CD4-positive, alpha-beta T cell treated with Interleukin-4 for 4 hours (primary cell): ENCODE results near the gene RAB10.
"Not testable (repeated sequence)": the region's sequence is repeated elsewhere in the genome, so short reads cannot be mapped to it uniquely, and the experiment has no call there.

Experiments used
- DNase-seq: peaks from one replicate; pipeline ENCODE4 v3.0.0-alpha.2; 2020

RAB10 gene

GRCh38 chr2:26100384-26100783, 66.5 kb downstream of the RAB10 start:
- no peak for DNase-seq

DNA sequence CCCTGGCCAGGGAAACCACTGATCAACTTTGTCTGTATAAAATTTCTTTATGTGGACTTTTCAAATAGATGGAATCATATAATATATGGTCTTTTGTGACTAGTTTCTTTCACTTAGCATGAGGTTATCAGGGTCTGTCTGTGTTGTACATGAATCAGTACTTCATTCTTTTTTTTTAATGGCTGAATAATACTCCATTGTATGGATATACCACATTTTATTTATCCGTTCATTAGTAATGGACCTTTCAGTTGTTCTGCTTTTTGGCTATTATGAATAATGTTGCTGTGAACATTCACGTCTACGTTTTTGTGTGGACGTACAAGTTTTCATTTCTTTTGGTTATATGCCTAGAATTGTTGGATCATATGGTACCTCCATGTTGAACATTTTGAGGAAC, 69.9 kb downstream of the RAB10 start:
- DNase-seq, result no peak

DNA sequence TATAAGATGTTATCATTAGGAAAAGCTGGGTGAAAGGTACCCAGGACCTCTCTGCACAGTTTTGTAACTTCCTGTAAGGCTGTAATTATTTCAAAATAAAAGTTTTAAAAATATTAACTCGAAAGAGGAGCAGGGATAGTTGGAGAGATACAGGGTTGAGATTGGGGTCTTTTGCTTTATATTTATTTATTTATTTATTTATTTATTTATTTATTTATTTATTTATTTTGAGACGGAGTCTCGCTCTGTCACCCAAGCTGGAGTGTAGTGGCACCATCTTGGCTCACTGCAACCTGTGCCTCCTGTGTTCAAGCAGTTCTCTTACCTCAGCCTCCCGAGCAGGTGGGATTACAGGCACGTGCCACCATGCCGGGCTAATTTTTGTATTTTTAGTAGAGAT, 74.8 kb downstream of the RAB10 start:
- DNase-seq, result not testable (repeated sequence)

DNA sequence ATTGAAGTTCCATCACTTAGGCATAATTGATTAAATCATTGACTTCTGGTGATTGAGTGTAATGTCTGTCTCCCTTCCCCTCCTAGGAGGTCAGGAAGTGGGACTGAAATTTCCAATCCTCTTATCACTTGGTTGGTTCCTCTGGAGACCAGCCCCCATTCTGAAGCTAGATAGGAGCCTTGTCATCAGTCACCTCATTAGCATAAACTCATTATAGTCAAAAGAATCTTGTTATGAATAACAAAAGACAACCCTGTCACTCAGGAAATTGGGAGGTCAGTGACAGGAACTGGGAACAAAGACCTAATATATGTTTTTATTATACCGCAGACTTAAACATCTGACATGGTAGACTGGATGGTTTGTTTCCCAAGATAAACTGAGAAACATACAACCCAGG, 78.3 kb downstream of the RAB10 start:
- DNase-seq, result no peak

DNA sequence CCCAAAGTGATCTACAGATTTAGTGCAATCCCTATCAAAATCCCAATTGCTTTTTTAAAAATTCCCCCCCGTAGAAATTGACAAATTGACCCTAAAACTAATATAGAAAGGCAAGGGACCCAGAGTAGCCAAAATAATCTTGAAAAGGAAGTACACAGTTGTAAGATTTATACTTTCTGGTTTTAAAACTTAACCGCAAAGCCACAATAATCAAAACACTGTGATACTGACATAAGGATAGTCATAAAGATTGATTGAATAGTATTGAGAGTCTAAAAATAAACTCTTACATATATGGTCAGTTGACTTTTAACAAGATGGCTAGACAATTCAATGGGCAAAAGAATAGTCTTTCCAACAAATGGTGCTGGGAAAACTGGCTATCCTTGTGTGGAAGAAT, 80.3 kb downstream of the RAB10 start:
- no peak for DNase-seq

- DNase-seq, result no peak
Observed at GRCh38 chr2:26118682-26119081, 84.8 kb downstream of the RAB10 start.

GRCh38 chr2:26119521-26119920, 85.6 kb downstream of the RAB10 start:
- DNase-seq, result no peak

DNA sequence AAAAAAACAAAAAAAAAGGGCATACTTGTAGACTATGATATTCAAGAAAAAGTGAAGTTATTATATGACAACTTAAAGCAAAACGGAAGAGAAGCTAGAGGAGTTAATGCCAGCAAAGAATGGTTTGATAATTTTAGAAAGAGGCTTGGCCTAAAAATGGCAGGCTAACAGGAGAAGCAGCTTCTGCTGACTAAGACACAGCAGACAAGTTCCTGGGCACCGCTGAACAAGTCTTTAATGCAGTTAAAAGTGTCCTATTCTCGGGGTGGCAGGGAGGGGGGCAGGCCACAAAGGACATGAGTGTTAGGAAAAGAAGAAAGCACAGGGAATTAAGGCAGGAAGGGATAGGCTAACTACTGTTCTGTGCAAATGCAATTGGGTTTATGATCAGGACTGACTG, 88.7 kb downstream of the RAB10 start:
- no peak for DNase-seq

DNA sequence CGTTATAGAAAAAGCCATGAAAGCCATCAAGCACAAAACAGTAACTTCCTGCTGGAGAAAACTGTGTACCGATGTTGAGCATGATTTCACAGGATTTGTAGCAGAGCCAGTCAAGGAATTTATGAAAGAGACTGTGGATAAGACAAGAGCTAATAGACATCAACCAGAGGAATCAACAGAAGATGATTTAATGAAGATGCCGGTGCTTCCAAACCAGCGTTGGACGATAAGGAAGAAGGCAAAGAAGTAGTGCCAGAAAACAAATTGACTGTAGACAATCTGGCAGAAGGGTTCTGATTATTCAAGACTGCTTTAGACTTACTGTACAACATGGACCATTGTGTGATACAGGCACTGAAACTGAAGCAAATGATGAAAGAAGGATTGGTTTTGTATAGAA, 89.5 kb downstream of the RAB10 start:
- no peak for DNase-seq

DNA sequence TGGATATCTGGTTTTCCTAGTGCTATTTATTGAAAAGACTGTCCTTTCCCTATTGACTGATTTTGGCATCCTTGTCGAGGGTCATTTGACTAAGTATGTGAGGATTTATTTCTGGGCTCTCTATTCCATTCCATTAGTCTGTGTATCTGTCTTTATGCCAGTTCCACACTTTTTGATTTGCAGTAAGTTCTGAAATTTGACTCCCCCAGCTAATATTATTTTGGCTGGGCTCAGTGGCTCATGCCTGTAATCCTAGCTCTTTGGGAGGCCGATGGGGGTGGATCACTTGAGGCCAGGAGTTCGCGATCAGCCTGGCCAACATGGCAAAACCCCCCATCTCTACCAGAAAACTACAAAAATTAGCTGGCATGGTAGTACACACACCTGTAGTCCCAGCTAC, 92.2 kb downstream of the RAB10 start:
- DNase-seq, result no peak

- no peak for DNase-seq
Observed at GRCh38 chr2:26128176-26128575, 94.3 kb downstream of the RAB10 start.

GRCh38 chr2:26130763-26131162, 96.9 kb downstream of the RAB10 start:
- DNase-seq, result no peak

DNA sequence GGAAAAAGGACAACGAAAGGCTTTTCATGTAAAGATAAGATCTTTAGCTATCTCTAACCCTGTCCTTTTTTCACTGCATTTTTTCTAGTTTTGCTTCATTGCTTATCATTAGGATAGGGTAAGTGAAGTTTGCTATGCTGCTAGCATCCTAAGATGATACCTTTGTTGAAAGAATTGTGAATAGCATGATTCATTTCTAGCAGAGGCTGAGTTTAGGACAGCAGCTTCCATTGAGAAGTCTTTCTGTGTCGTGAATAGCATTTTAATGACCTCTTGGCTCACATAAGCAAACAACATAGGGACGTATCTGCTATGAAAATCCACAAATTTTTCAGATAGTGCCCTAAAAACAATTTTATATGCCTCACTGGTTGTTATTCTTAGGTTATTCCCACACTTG, 102.6 kb downstream of the RAB10 start:
- DNase-seq, result no peak

DNA sequence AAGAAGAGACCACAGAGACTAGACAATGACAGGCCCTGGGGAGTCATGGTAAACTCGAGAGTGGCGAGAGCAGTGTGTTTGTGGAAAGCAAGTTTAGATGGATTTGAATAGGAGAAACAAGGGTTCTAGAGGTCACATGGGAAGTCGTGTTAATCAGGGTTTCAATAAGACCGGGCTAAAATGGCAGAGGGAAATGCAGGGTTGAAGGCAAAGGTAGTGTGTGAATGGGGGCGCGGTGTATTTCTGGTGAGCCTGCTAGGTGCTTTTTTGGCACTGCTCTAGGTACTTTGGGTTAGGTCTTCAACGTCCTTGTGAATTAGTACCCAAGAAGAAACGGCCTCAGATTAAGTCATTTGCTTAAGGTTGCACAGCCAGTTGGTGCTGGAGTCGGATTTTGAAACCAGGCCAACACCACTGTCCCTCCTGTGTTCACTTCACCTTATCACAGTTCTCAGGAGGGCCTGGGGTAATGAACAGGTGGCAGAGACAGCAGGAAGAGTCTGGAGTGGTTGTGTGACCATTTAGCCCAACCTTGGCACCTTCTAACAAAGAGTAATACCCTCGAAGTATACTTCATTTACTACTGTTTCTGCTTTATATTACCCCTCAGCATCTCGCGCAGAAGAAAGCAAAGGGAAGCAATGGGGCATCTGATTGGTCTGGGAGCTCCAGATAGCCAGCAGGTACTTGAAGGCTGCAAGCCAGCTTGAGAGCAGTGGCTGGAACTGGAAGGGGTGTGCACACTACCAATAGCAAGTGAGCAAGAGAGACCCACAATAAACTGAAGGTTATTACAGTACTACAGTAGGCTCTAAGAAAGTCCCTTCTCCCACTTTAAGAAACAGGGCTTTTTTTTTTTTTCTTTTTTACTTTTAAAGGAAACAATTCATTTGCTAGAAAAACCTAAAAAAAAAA, 105.6 kb downstream of the RAB10 start:
- DNase-seq, result no peak

GRCh38 chr2:26141145-26141769, 107.4 kb downstream of the RAB10 start:
- no peak for DNase-seq

- DNase-seq, result no peak
Observed at GRCh38 chr2:26144031-26144430, 110.1 kb downstream of the RAB10 start.

GRCh38 chr2:26144953-26145680, 111.2 kb downstream of the RAB10 start:
- DNase-seq, result peak; percentile 64

GRCh38 chr2:26148501-26148900, 114.6 kb downstream of the RAB10 start:
- DNase-seq, result no peak

DNA sequence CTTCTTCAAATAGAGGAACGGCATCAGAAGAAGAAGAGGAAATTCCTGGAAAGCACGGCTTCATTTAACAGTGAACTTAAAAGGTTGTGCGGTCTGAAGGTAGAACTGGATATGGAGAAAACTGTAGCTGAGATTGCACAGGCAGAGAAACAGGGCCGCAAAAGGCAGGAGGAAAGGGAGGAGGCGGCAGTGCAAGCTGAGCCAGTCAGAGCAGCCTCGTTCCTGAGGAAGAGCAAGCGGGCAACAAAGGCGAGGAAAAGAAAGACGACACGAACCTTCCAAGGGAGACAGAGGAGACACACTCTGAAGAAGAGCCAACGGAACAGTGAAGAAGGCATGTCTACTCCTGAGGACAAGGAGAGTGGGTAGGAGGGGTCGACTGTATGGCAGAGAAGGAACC, 116.4 kb downstream of the RAB10 start:
- no peak for DNase-seq

DNA sequence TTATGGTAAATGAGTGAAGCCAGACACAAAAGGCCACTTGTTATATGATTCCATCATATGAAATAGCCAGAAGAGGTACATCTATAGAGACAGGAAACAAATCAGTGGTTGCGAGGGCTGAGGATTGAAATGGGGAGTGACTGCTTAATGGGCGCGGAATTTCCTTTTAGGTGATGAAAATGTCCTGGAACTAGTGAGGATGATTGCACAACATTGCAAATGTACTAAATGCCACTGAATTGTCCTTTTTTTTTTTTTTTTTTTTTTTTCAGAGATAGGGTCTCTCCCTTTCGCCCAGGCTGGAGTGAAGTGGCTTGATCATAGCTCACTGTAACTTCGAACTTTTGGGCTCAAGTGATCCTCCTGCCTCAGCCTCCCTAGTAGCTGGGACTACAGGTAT, 123.7 kb downstream of the RAB10 start:
- DNase-seq, result no peak

DNA sequence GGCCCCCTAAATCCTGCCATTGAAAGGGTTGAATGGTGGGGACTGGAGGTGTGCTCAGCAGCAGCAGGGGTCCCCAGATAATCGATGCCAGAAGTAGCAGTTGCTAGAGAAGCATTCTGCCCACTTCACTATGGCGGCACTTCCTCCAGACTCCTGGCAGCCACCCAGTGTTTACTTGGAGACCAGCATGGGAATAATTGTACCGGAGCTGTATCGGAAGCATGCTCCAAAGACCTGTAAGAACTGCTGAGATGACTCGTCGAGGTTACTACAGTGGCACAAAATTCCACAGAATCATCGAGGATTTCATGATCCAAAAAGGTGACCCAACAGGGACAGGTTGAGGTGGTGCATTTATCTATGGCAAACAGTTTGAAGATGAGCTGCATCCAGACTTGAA, 128.0 kb downstream of the RAB10 start:
- DNase-seq, result no peak

- no peak for DNase-seq
Observed at GRCh38 chr2:26162963-26163362, 129.1 kb downstream of the RAB10 start.

DNA sequence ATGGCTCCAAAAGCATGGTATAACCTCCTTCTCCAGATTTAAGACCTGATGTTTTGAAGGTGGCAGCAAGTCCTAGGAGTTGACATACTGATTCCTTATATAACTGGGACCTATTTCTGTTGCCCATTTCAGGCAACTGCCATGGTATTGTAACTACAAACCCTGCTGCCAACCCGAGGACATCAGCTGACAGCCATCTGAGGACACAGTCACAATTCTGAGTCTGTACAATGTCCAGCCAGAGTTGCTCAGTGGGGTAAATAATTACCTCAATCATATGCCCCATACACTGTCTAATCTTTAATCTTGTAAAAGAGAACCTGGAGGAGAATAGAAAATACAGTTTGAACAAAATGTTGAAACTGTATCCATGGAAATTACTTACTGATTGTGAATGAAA, 130.3 kb downstream of the RAB10 start:
- DNase-seq, result no peak

GRCh38 chr2:26164641-26165211, 130.8 kb downstream of the RAB10 start:
- no peak for DNase-seq
